HK-2 (cell line): ENCODE data around the gene VGF.
A peak's percentile ranks its signal among the peaks of the same experiment; 100 is the strongest.

Experiments used
- DNase-seq: peaks from one replicate; pipeline ENCODE4 v3.0.0-alpha.2; 2018; ENCODE audit not compliant: unreplicated experiment

Gene VGF

DNA sequence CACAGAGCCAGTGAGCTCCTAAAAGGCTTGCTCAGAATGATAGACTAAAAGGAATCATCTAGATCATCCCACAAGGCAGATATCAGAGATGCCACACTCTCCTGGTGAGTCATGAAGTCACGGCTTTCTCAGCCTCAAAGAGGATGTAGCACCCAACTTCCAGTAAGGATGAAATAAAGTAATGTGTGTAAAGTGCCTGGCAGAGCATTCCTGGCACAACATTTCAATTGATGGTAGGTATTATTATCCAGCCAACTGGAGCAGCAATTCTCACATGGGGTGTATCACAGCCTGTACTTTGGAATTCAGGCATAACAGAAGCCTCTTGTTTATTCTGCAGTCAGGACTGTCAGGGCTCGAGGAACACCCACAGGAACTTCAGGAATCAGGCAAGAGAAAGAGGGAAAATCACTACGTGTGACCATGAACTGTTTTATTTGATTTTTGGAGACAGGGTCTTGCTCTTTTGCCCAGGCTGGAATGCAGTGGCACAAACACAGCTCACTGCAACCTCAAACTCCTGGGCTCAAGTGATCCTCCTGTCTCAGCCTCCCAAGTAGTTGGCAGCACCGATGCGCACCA lies 20.0 kb upstream of the VGF start:
- no peak for DNase-seq

DNA sequence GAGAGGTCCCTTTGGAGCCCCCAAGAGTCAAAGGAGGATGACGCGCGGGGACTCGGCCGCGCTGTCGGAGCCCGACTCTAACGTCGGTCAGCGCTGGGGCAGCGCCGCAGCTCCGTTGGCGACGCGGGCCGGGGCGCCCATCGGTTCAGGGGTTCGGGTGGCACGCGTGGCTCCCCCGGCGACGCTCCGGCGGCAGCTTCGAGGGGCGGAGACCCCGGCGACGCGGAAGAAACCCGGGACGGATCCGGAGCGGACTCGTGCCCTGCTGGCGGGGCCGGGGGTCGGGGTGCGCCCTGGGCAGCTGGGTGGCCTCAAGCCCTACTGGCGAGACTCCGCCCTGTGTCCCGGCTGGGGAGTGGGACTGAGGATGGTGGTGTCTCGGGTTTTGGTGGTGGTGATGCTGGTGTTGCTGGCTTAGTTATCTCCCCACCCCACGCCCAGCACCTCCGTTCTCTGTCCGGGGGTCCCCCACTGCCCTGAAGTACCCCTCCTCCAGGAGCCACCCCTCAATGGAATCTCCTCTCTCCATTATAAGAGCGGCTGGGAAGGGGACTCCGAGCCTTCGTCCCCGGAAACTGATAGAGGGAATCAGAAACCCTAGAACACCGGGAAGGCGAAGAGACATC lies 14.9 kb upstream of the VGF start, which contains the start of gene NAT16:
Gene NAT16 (minus strand): TSS at position 164 of the 626 bp plus-strand sequence. CDS start 5,486 bp downstream, outside the sequence.
- no peak for DNase-seq

DNA sequence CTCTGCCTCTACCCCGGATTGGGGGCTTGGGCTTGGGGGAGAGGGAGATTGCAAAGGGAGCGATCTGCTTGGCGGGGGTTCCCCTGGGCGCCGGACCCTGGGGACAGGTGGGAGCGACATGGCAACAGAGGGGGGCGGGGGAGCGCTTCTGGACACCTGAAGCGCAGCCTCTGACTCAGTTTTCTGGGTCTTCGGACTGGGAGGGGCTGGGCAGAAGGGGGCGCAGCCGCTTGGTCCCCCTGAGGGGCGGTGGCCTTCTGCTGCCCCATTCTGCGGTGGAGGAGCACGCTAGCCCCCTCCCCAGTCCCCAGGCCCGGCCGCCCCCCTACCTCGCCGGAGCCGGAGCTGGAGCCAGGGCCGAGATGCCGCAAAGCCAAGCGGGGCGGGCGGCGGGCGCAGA lies 14.3 kb upstream of the VGF start:
- no peak for DNase-seq

DNA sequence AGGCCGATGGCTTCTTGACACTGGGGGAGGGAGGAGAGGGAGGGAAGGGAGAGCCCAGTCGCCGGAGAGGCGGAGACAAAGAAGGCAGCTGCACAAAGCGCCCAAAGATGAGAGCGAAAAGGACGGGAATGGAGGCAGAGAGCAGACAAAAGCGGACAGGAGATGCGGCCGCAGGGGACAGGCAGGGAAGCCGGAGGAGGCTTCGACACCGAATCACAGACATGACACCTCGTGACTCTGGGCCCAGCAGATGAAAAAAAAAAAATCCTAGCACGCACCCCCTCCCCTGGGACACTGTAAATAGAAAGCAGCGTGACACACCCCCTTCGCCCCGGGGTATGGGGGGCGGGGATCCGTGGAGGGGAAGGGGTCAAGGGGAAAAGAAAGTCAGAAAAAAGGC lies 13.7 kb upstream of the VGF start:
- no peak for DNase-seq

DNA sequence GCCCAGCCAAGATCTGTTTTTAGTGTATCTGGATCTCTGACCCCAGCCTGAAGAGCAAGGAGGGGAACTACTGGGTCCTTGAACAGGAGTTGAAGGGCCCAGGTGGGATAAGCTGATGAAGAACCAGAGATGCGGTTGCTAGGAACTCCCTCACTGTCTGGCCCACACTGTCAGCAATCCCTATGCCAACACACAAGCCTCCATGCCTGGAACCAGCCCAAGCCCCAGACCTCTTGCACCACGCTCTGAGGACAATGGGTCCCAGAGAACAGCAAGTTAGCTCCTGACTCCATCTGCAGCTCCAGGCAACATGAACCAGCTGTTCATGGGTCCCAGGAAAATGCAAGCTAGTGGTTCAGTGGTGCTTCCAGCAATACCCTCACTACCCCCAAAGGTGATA lies 12.3 kb upstream of the VGF start:
- DNase-seq = no peak

DNA sequence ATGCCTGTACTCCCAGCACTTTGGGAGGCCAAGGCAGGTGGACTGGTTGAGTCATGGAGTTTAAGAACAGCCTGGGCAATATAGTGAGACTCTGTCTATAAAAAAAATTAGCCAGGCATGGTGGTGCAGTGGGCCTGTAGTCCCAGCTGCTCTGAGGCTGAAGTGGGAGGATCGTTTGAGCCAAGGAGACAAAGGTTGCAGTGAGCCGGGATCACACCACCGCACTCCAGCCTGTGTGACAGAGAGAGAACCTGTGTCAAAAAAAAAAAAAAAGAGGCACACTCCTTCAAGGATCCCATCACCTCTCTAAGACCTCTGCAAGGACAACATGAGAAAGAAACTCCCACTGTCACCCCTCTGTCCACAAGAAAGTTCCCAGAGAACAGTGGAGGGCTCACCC lies 10.3 kb upstream of the VGF start:
- no peak for DNase-seq

DNA sequence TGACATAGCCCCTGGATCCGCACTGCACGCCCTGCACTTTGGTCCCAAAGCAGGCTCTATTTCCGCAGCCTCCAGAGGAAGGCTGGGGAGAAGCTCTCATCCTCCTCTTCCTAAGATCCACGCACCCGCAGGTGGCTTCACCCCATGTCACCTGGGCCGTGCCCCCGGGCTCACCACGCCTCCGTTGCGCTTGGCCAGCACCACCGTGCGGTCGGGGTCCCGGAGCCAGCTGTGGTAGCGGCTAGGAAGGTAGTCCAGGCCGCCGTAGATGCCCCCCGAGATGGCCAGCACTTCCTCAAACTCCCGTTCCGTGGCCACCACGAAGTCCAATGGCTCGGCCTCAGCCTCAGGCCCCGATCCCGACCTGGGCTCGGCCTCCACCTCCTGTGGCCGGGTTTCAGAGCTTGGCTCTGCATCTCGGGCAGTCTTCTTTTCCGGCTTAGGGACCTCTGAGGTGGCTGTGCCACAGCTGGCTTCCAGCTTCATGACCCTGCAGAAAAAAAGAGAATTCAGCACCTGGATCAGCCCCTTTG lies 9.0 kb upstream of the VGF start:
- no peak for DNase-seq

DNA sequence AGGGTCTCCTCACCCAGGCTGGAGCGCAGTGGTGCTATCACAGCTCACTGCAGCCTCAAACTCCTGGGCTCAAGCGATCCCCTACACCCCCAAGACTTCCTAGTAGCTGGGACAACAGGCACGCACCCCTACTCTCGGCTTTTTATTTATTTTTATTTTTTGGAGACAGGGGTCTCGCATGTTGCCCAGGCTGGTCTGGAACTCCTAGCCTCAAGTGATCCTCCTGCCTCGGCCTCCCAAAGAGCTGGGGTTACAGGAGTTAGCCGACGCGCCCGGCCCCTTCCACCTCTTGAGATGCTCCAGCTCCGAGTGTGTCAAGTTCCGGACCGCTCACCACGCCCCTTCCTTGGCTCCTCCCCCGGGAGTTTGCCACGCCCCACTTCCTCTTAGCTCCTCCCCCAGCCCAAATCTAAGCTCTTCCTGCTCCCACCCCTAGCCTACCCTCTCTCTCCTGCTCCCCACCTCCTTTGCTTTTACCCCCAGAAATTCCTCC lies 8.4 kb upstream of the VGF start:
- peak; percentile 56 for DNase-seq

DNA sequence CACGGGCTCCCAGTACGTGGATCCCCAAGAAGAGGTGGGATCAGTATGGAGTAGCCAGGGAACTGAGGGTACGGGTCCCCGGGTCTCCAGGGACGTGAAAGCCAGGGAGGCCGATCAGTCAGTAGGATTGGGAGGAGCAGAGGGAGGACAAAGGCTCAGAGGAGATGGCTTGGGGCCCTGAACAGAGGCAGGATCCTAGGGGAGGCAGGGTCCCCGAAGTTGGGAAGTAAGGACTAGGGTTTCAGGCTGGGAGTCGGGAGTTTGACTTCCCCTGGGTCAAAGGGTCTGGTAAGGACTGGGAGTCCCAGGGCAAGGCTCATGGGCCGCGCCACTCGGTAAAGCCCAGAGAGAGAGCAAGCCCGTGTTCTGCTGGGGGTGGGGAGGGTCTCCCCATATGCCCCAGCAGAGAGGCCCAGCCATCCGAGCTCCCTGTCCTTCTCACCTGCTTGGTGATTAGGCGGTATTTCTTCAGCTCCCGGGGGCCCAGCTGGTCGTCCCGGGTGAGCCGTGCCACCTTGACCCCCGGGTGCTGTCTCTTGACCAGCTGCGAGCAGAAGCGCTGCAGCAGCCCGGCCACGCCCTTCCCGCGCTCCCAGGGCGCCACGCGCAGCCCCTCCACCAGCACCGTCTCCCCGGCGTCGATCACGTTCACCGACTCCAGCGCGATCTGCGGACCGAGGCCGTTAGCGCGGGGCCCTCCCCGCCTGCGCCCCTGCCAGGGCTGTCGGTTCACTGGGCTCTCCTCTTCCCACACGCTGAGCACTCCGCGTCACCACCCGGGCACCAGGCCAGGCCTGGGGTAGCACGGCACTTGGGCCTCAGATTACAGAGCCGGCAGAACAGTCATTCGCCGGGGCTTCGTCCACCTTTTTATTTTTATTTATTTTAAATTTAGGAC lies 7.7 kb upstream of the VGF start:
- DNase-seq = peak; percentile 80

DNA sequence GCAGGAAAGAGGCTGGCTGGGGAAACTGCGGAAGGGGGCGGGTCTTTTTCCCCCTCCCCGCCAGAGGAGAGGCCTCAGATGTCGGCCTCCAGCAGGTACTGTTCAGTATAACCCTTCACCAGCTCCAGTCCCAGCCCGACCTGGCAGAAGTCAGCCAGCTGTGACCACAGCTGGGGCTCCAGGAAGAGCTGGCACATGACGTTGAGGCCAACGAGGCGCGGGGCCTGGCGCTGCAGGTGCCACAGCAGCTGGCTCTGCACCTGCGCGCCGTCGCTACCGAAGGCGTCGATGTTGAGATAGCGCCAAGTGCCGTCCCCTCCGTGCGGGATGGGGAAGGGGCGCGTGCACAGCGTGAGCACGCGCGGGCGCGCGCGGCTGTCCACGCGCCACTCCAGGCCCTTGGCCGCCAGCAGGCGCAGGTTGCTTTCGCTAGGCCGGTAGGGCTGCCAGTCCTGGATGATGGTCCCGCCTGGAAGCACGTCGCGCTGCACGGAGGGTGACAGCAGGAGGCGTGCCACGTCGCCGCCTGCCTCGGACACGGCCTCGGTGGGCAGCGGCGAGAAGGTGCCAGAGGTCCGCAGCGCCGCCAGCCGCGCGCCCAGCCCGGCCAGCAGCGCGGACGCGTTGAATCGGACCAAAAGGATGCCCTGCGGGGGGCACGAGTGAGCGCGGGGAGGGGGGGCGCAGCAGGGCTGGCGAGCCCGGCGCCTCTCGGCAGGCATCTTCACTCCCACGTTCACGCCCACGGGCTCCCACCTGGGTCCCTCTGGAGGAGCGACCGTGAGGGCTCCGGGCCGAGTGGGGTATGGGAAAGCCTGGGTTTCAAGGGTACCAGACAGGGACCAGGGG lies 6.9 kb upstream of the VGF start:
- no peak for DNase-seq

DNA sequence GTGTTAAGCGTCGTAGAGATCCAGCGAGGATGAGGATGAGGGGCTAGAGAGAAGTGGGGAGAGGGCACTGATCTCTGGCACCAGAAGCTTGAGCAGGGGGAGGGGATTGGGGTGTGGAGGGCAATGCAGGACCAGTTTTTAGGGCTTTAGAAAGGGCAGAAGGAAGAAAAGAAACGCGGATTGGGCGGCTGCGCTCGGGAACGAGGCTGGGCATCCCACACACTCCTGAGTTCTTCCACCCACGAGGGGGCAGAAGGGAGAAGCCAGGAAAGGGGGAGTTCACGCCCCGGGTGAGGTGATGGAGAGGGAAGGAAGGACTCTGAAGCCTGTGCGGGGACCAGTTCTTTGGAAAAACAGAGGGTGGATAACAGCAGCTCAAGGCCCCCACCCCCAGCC lies 6.1 kb upstream of the VGF start:
- no peak for DNase-seq

DNA sequence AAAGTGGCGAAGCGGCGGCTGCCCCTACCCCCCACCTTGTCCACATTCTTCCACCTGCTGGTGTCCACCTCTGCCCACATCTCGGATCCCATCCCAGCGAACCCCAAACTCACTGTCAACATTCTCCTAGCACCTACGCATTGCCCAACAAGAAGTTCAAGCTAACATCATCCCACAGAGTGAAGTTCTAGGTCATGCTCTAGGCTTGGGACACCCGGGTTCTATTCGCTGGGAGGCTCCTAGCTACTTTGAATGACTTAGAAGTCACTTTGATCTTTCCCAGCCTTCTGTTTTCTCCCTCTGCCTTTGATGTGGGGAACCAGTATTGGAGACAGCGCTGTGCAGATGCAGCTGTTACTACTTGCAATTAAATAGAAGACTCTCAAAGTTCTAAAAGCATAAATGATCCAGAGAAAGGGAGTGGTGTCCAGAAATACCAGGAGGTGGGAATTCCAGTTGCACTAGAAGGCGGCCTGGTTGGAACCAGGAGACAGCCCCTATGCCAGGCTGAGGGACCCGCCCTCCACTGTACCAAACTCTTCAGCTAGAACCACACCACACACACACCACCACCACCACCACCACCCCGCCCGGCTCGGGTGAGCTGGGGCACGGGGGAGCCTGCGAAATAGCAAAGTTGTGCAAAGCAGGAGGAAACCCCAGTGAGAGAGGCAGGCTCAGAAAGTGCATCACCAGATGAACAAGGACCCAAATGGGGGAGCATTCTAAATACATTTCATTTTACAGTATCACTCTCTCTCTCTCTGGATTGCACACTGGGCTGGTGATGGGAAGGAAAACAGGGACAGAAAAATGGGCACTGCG lies 5.5 kb upstream of the VGF start:
- DNase-seq = no peak

DNA sequence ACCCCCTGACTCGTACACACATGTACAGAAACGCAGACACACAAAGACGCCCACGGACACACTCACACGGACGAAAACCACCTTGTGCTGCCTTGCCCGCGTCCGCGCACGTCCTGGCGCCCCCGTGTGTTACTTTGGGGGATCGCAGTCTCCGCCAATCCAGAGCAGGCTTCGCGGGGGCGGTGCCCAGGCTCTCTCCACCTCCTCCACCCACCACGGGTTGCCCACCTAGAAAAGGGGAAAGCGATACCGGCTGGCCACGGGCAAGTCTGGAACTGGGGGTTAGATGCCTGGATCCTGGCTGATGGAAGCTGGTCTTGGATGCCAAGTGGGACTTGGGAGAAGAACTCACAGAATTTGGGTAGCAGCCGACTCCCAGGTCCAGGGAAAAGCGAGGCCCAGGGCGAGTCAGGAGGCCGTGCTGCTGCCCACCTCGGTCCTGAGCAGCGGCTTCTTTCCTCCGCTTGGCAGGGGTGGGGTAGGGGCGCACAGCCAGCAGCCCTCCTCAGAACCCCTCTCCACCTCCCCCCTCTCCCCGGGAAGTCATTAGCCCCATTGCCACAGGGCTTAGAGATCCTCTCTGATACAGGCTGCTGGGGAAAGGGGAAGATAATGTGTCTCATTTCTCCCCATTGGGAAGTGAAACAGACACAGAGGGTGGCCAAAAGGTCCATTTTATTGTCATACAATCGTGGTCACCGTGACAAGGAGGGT lies 4.6 kb upstream of the VGF start:
- peak; percentile 77 for DNase-seq

DNA sequence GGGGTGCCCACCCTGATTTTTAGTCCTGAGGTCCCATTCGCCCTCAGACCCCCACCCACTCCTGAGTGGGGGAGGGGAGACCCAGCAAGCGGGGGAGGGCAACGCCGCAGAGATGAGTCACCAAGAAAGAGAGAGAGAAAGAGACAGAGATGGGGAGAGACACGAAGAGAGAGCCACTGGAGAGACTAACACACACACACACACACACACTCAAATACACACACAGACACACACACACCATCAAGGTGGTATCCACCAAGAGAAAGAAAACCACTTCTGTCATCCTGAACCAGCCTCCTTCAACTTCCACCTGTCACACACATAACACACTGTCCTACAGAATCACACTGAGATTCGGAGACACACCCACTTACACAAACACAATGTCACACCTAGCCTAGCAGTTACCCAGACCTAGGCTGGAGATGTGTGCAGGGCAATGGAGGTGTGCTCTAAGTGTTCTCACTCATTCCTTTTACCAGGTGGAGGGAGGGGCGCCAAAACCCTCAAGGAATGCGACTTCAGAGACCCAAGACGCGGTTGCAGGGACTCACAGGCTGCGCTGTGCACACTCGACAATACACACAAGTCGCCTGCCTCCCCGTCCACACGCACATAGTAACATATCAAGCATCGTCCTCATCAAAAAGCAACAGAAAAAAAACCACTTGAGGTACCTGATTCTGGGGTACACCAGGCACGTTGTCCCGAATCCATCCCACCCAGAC lies 3.9 kb upstream of the VGF start:
- DNase-seq = no peak

DNA sequence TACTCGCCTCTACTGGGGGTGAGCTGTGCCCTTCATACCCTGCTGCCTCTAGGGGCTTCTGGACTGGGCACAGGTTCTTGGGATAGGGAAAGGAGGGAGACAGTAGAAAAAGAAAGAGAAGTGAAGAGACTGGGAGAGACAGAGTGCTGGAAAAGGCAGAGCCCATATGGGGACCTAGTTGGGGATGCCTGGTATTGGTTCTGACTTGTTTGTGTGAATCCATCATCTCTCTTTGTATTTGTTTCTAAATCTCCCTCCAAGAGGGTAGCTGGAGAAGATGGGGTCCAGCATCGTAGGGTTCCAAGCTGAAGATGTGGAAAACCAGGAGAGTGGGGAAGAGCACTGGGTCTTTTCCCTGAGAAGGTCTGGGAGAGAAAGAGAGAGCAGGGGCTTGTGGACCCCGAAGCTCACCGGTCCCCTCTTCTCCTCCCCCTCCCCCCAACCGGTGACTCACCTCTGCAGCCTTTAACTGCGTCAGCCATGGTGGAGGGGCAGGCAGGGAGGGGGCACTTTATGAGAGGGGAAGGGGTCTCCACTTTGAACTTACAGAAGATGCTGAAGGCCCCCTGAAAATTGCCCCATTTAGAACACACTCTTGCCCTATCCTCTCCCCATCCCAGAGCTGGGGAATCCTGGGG lies 3.2 kb upstream of the VGF start:
- no peak for DNase-seq

DNA sequence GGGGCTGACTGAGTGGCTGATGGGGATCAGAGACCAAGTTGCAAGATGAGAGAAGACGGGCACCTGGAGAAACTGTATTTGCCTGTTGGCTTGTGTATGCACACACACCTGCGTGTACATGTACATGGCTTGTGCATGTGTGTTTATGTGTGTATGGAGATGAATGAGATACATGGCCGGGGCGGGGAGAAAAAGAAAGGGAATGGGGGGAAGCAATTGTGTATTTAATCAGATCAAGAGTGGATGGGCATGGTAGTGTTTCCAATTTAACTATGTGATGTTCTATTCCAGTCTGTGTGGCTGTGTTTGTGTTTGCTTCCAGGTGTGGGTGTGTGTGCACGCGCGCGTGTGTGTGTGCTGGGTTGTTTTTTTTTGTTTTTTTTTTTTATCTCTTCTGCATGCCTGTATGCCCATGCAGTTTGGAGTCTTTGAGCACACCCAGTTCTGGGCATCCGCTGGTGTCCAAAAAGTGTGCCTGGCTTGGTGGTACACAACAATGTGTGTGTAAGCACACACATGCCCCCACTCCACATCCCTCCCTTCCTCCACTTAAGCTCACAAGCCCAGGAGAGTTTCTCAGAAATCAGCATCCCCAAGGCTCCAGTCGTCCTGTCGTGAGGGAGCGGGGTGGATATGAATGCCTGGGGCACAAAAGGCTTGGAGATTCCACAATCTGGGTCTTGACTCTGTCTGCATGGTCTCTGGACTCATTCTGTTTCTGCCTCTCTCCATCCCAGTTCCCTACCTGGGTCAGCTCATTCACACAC lies 2.5 kb upstream of the VGF start:
- DNase-seq = no peak

DNA sequence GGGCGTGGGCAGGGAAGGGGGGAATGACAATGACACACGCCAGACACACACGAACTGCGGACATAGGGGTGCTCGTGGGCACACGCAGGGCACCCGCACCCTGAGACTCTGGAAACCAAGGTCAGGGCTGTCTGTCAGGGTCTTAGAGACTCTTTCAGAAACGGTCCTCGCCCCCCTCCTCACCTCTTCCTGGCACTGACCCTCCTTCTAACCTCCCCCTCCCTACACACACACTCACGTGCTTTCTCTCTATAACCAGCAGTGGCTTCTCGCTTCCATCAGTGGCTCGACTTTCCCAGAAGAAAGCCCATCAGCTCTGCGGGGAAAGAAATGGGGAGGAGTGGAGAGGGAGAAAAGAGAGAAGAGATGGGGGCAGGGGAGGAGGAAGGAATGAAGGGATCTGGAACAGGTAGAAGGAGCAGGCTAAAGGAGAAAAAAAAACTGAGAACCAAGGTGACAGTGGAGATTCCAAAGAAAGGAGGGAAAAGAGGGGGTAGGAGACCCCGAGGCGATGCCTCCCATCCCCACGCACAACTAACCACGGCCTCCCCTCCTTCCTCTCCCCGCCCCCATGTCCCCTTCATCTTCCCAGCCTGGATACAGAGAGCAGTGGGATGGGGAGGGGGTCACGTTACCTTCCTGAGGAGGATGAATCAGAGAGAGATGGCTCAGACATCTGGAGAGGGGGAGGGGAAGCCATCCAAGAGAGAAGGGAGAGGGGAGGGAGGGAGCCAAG lies 1.7 kb upstream of the VGF start:
- DNase-seq = no peak

DNA sequence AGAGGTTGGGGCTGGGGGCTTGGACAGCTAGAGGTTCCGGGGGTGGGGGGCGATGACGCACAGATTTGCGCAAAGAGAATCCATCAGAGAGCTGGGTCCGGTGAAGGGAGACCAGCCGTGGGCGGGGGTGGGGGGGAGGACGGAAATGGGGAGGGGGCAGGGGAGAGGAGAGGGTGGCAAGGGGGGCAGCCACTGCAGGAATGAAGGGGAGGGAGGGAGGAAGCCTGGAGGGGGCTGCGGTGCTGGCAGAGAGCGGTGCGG lies 1.2 kb upstream of the VGF start:
- DNase-seq = no peak
